ENCODE results near the gene LRCOL1. TPM values are rescaled to one million over a fixed set of nuclear protein-coding genes. Genes with fewer than 3 reads are reported as not detected.
A peak's percentile ranks its signal among the peaks of the same experiment; 100 is the strongest.

The LRCOL1 gene
- total RNA-seq, result under 1 TPM in 1 of 10 donors, not detected in 9; 0.28 TPM
- under 1 TPM in 1 of 2 donors, not detected in 1; 0.17 TPM for polyA plus RNA-seq
- long read RNA-seq, donor 1, result 0 reads
- long read RNA-seq, donor 2, partial matches to known transcripts, result 0 of 1 reads
- long read RNA-seq, donor 2, other reads (novel, unspliced or antisense), result 1 of 1 reads
- long read RNA-seq, donor 3, partial matches to known transcripts, result 0 of 1 reads
- long read RNA-seq, donor 3, other reads (novel, unspliced or antisense), result 1 of 1 reads

DNA sequence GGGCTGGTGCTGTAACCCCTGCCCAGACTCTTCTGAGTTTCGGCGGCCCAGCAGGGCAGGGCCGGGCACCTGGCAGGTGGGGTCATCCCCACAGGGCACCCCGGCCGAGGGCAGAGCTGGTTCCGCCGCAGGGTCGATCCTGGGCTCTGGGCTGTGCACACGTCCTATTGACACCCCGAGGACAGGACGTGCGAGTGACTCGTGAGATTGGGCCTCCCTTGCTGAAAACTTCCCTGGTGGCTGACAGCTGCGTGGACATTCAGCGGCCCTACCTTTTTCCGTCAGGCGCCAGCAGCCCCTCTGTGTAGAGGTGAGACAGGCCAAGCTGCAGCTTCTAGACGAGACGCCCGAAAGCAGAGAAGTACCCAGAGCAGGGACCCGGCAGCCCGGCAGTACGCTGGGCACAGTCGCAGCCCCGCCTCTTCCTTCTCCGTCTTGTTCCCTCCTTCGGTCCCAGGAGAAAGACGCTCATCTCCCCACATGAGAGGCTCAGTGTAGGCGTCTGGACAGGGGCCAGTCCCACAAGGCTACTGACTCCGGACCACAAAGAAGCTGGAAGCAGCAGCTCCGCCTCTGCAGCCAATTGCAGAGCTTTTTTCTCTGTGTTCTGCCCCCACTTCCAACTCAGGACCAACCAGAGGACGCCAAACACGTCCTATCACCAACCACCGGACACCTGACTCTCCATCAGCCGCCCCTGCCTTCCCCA lies at the start of gene LRCOL1:
TSS of gene LRCOL1 (minus strand) at position 532 of the 709 bp plus-strand sequence. CDS start 4,331 bp downstream, outside the sequence.
- intact Hi-C loops (cut with DNase I), result loop anchor here in 7 of 10 donors (10.0 kb wide), 1 partner anchor 455 kb away; no protein-coding TSS in a partner anchor
- WGBS, 2 donors, result 24 to 31% methylated on average over 35 of the region's 35 CpGs
- Histone ChIP-seq H3K36me3 (no peaks in the 10 kb centered on the region), H3K4me1 (peaks cover 0 to 10% (median 5%) of the 10 kb centered on the region in 9 donors), H3K9me3 (peaks cover 0 to 10% (median 0%) of the 10 kb centered on the region in 11 donors), H3K27me3 (peaks cover 0 to 70% (median 57%) of the 10 kb centered on the region in 7 donors), H3K27ac (no peak within 1 kb of the TSS), H3K4me3 (peak within 1 kb of the TSS in 8 of 10 donors; percentile 5 to 35 (median 20))
- TF ChIP-seq, protein P1, sequence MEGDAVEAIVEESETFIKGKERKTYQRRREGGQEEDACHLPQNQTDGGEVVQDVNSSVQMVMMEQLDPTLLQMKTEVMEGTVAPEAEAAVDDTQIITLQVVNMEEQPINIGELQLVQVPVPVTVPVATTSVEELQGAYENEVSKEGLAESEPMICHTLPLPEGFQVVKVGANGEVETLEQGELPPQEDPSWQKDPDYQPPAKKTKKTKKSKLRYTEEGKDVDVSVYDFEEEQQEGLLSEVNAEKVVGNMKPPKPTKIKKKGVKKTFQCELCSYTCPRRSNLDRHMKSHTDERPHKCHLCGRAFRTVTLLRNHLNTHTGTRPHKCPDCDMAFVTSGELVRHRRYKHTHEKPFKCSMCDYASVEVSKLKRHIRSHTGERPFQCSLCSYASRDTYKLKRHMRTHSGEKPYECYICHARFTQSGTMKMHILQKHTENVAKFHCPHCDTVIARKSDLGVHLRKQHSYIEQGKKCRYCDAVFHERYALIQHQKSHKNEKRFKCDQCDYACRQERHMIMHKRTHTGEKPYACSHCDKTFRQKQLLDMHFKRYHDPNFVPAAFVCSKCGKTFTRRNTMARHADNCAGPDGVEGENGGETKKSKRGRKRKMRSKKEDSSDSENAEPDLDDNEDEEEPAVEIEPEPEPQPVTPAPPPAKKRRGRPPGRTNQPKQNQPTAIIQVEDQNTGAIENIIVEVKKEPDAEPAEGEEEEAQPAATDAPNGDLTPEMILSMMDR (IDR thresholded peaks at IDR 0.05), result no peak
- DNase-seq (peak; percentile 53 to 68), ATAC-seq (peak; percentile 11 to 74 (median 55))

GRCh38 chr12:132660052-132660451 lies 49.7 kb upstream of the LRCOL1 start:
- ATAC-seq (no peak), DNase-seq (no peak)
- Histone ChIP-seq H3K27me3 (no peaks in the 10 kb centered on the region), H3K36me3 (peaks cover 0 to 100% (median 37%) of the 10 kb centered on the region in 9 donors), H3K4me3 (no peak overlapping the region), H3K4me1 (no peaks in the 10 kb centered on the region), H3K27ac (no peak overlapping the region), H3K9me3 (no peaks in the 10 kb centered on the region)
- TF ChIP-seq, protein P1 (IDR thresholded peaks at IDR 0.05), result no peak
- WGBS, 2 donors, result 66 to 71% methylated on average over 5 of the region's 5 CpGs
- intact Hi-C loops (cut with DNase I), result no loop called here

DNA sequence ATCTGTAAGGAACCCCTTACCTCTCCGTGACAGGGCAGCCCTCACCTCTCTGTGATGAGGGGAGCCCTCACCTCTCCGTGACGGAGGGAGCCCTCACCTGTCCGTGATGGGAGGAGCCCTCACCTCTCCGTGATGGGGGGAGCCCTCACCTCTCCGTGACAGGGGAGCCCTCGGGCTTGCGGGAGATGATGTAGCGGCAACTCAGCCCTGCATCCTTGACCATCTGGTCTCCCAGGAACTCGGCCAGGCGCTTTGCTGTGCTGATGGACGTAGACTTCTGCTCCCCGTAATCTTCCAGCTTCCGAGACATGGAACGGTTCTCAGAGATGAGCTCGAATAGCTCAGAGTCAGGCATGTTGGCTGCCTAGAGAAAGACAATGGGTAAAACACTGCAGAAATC lies 48.8 kb upstream of the LRCOL1 start:
- Histone ChIP-seq H3K27me3 (no peaks in the 10 kb centered on the region), H3K4me3 (no peak overlapping the region), H3K27ac (no peak overlapping the region), H3K36me3 (peaks cover 0 to 100% (median 42%) of the 10 kb centered on the region in 9 donors), H3K9me3 (no peaks in the 10 kb centered on the region), H3K4me1 (no peaks in the 10 kb centered on the region)
- WGBS, 2 donors, result 94 to 96% methylated on average over 16 of the region's 16 CpGs
- ATAC-seq (peak in 1 of 8 donors; percentile 23), DNase-seq (no peak)
- TF ChIP-seq, protein P1 (IDR thresholded peaks at IDR 0.05), result no peak
- intact Hi-C loops (cut with DNase I), result no loop called here

- Histone ChIP-seq H3K9me3 (no peaks in the 10 kb centered on the region), H3K27me3 (no peaks in the 10 kb centered on the region), H3K27ac (no peak overlapping the region), H3K4me1 (no peaks in the 10 kb centered on the region), H3K4me3 (no peak overlapping the region), H3K36me3 (peaks cover 0 to 100% (median 48%) of the 10 kb centered on the region in 9 donors)
- intact Hi-C loops (cut with DNase I), result no loop called here
- TF ChIP-seq, protein P1 (IDR thresholded peaks at IDR 0.05), result no peak
- 92% methylated on average over 32 of the region's 32 CpGs for WGBS, 2 donors
- no peak for DNase-seq
- ATAC-seq, result no peak
These were observed 47.9 kb upstream of the LRCOL1 start for GRCh38 chr12:132658149-132658894.

Data from heart right ventricle (tissue), 16 donors.